K562 (cell line): ENCODE results near the gene TLX3.

Experiments used
- TAL1 ChIP-seq: fragments of 450-650 bp; IDR thresholded peaks from 2 replicates; pipeline ENCODE4 v1.6.1; 2016; ENCODE audit warnings: mild to moderate bottlenecking
- ZBTB8A ChIP-seq: fragments of 450-650 bp; IDR thresholded peaks from 2 replicates; pipeline ENCODE4 v1.6.1; 2018; ENCODE audit warnings: mild to moderate bottlenecking, moderate library complexity; ENCODE audit not compliant: partially characterized antibody
- TF ChIP-seq, protein P1 (sequence below): fragments of 150-350 bp; IDR thresholded peaks from 2 replicates; pipeline ENCODE4 v1.6.1; 2014; ENCODE audit warnings: low read depth, mild to moderate bottlenecking, low read length, borderline replicate concordance

DNA sequence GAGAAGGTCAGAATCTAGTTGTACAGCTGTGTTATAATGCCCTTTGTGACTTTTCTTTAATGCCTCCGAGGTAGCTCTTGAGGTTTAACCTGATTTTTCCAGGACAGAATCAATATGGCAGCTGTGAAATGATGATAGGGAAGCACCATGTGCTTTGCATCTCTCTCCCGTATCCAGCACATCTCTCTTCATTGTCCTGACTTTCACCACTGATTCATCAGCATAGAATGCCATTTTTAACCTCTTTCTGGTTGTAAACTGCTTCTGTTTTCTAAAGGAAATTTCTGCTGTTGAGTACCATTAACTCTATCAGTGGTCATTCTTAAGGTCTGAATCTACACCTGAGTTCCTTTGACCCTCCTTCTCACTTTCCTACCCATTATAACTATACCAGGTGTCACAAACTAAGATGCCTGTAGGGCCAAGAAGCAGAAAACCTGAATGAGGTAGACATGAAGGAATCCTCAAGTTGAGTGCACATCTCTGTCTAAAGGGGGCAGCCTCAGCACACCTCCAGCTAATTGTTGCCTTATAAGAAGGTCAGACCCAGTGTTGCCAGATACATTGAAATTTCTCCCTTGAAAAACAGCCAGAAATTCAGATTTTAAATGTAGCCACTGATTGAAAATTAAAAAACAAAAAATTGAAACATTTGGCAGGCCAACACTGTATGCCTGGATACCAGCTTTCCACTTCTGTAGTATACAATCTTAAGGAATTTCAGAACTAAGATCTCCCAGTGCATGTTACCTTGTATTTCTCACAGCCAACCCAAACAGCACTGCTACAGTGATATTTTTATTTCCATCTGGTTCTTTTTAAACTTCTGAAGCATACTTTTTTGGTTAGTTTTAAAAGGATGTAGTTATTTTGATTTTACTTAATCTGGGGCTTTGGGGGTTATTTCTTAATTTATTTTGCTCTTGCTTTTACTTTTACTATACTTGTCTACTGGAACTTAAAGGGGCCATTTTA lies 35.8 kb upstream of the TLX3 start:
- TF ChIP-seq ZBTB8A (no peak), TAL1 (no peak)
- TF ChIP-seq, protein P1, sequence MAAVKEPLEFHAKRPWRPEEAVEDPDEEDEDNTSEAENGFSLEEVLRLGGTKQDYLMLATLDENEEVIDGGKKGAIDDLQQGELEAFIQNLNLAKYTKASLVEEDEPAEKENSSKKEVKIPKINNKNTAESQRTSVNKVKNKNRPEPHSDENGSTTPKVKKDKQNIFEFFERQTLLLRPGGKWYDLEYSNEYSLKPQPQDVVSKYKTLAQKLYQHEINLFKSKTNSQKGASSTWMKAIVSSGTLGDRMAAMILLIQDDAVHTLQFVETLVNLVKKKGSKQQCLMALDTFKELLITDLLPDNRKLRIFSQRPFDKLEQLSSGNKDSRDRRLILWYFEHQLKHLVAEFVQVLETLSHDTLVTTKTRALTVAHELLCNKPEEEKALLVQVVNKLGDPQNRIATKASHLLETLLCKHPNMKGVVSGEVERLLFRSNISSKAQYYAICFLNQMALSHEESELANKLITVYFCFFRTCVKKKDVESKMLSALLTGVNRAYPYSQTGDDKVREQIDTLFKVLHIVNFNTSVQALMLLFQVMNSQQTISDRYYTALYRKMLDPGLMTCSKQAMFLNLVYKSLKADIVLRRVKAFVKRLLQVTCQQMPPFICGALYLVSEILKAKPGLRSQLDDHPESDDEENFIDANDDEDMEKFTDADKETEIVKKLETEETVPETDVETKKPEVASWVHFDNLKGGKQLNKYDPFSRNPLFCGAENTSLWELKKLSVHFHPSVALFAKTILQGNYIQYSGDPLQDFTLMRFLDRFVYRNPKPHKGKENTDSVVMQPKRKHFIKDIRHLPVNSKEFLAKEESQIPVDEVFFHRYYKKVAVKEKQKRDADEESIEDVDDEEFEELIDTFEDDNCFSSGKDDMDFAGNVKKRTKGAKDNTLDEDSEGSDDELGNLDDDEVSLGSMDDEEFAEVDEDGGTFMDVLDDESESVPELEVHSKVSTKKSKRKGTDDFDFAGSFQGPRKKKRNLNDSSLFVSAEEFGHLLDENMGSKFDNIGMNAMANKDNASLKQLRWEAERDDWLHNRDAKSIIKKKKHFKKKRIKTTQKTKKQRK: no peak
